ENCODE measurements around the gene LIF.

The LIF gene

DNA sequence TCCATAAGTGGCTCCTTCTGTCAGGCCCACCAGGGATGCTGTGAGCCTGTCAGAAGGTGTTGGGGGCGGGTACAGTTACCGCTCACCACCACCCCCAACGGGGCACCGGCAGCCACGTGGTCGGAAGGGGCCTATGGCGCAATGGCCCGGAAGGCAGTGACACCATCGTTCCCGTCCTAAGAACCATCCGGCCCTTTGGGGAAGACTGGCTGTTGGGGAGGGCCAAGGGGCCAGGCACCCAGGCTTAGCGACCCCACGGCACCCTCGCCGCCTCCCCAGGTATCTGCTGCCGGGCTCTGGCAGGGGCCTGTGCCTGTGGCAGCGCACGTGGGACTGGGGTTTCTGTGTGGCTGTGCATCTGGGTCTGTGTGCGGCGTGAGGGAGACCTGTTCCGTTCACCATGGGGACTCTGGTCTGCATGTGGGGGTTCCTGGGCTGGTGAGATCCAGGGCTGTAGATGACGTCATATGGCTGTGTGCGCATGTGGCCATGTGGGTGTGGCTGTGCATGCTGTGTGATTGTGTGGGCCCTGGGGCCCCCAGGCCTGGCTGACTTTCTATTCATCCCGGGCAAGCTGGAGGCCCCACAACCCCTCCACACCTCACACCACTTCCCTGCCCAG is 19.4 kb upstream of the LIF start:
- Mint-ChIP-seq H3K27me3 (no peaks in the 10 kb centered on the region), H3K9me3 (no peaks in the 10 kb centered on the region), H3K27ac (peak overlapping the region; percentile 100), H3K36me3 (peaks cover 76% of the 10 kb centered on the region), H3K4me3 (peak overlapping the region; percentile 100), H3K4me1 (peaks cover 70% of the 10 kb centered on the region)
- CTCF ChIA-PET: interaction anchor here (1.1 to 1.3 kb wide), 2 partner anchors 12 to 13 kb away, joined by 3 to 4 read pairs; no protein-coding TSS in a partner anchor
- peak; percentile 90 for DNase-seq

DNA sequence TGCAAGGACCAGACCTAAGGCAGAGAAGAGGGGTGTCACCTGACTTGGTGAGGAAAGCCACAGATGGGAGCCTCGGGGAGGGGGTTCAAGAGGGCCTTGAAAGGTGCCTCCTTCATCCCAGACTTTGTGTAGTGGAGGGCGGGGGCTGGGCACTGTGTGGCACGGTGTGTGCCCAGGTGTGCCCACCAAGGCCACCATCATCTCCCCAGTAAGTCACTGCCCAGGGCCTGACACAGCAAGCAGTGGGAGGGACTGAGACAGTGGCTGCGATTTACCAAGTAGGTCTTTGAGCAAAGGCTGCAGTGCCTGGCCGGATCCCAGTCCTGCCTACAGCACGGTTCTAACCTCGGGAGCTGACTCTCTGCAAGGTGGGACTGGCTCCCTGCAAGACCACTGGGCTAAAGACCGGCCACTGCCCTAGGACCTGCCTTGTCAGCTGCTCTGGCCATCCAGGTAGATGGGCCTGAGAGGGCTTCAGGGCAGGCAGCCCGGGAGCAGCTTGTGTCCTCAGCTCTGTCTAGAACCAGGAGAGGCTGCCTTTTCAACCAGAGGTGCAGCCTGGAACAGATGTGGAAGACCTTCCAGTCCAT is 18.7 kb upstream of the LIF start:
- H3K4me1 Mint-ChIP-seq: peaks cover 70% of the 10 kb centered on the region
- H3K27me3 Mint-ChIP-seq: no peaks in the 10 kb centered on the region
- no peaks in the 10 kb centered on the region for H3K9me3 Mint-ChIP-seq
- CTCF ChIA-PET: interaction anchor here (1.1 to 5.3 kb wide), 4 partner anchors 10 to 24 kb away, joined by 3 to 59 read pairs (median 4); partner anchors contain the start of gene CASTOR1
- peak overlapping the region; percentile 100 for H3K27ac Mint-ChIP-seq
- peak overlapping the region; percentile 100 for H3K4me3 Mint-ChIP-seq
- DNase-seq: no peak
- H3K36me3 Mint-ChIP-seq: peaks cover 72% of the 10 kb centered on the region

DNA sequence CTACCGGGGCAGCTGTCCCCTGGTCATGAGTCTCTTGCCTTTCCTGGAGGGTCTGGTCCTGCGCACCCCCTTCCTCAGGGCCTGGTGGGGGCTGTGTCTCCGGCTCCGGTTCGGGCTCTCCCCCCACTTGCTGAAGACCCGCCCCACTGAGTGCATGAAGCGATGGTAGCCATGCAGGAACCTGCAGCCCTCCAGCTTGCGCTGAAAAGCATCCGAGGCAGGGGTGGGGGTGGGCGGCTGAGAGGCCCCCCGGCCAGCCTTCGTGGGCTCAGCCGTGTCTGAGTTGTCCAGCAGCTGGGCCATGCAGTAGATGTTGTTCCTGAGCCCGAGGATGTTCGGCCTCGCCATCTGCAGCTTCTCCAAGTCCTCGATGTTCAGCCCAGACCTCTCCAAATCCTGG is 17.3 kb upstream of the LIF start:
- Mint-ChIP-seq H3K9me3 (no peaks in the 10 kb centered on the region), H3K27ac (peak overlapping the region; percentile 100), H3K4me1 (peaks cover 69% of the 10 kb centered on the region), H3K36me3 (peaks cover 62% of the 10 kb centered on the region), H3K4me3 (peak overlapping the region; percentile 100), H3K27me3 (no peaks in the 10 kb centered on the region)
- CTCF ChIA-PET: interaction anchor here (1.0 to 5.3 kb wide), 8 partner anchors 8 to 158 kb away, joined by 3 to 59 read pairs (median 4); partner anchors contain the start of gene CASTOR1
- no peak for DNase-seq

DNA sequence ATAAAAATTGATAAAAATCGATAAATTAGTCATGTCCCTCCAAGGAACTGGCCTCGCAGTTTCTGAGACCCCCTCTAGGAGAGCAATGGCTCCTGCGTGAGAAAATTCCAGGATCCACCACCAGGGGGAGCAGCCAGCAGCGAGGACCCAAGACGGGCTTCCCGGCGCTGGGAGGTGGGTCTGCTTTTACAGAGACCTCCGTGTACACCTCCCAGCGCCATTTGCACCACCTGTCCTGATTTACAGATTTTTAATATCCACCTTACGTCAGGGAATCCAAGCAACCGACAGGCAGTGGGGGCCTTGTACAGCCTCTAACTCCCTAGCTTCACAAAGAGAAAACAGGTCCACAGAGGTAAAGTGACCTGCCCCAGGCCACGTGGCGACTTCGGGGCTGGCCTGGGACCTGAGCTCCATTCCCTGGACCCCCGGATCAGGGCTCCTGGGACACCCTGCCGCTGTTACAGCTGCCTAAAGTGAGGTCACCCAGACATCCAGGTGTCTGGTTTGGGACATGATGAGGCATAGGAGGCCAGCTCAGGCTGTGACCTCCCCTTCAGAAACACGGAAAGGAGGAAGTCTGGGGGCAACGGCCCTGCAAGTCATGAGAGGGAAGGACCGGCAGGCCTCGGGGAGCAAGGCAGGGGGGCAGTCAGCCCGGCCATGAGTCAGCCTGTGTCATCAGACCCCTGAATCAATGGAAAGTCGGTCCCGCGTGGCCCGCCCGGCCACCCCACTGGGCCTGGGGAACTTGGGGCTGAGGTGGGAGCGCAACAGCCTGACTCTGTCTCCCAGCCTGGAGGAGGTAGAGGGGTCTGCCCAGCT is 16.6 kb upstream of the LIF start:
- peaks cover 54% of the 10 kb centered on the region for H3K36me3 Mint-ChIP-seq
- CTCF ChIA-PET: interaction anchor here (0.7 to 5.3 kb wide), 11 partner anchors 7 to 158 kb away, joined by 3 to 59 read pairs (median 4); partner anchors contain the start of gene CASTOR1
- DNase-seq: peak; percentile 88
- peaks cover 69% of the 10 kb centered on the region for H3K4me1 Mint-ChIP-seq
- H3K27me3 Mint-ChIP-seq: no peaks in the 10 kb centered on the region
- peak overlapping the region; percentile 100 for H3K4me3 Mint-ChIP-seq
- peak overlapping the region; percentile 84 for H3K27ac Mint-ChIP-seq
- H3K9me3 Mint-ChIP-seq: no peaks in the 10 kb centered on the region

DNA sequence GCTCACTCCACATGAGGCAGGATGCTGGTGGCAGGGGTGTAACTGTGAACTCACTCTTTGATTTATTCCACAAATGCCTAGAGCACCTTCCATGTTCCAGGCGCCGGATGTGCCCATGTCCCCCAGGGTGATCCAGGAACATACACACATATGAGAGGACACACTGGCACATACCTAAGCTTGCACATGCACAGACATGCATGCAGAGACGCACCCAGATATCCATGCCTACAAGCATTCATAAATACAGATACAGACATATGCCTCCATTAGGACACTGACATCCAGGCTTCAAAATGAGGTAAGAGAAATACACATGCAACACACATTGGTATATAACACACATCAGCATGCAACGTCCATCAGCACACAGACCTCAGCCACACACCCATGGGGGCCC is 15.6 kb upstream of the LIF start:
- CTCF ChIA-PET: interaction anchor here (1.7 to 5.3 kb wide), 3 partner anchors 18 to 153 kb away, joined by 5 to 59 read pairs (median 12); partner anchors contain the start of gene CASTOR1
- no peaks in the 10 kb centered on the region for H3K9me3 Mint-ChIP-seq
- H3K27ac Mint-ChIP-seq: peak overlapping the region; percentile 73
- peaks cover 68% of the 10 kb centered on the region for H3K4me1 Mint-ChIP-seq
- H3K36me3 Mint-ChIP-seq: peaks cover 51% of the 10 kb centered on the region
- no peaks in the 10 kb centered on the region for H3K27me3 Mint-ChIP-seq
- H3K4me3 Mint-ChIP-seq: peak overlapping the region; percentile 100
- no peak for DNase-seq

DNA sequence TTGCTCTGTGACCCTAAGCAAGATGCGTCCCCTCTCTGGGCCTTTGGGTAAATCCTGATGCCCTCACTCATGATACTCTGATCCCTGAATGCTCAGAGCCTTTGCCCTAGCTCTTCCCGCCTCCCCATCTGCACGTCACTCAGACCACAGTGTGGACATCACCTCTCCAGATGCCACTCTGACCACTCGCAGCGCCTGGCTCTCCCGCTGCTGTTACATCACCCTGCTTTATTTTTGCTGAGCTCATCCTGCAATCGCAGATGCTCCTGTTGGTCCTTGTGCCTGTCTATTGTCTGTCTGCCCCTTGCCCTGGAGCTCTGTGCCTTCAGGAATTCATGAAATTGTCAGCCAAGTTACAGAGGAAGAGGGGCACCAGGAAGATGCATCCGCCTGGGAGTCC is 14.6 kb upstream of the LIF start:
- peaks cover 71% of the 10 kb centered on the region for H3K4me1 Mint-ChIP-seq
- H3K4me3 Mint-ChIP-seq: no peak overlapping the region
- no peaks in the 10 kb centered on the region for H3K9me3 Mint-ChIP-seq
- H3K36me3 Mint-ChIP-seq: peaks cover 45% of the 10 kb centered on the region
- no peak for DNase-seq
- peak overlapping the region; percentile 61 for H3K27ac Mint-ChIP-seq
- CTCF ChIA-PET: interaction anchor here (1.3 to 5.3 kb wide), 5 partner anchors 19 to 173 kb away, joined by 4 to 59 read pairs (median 6); partner anchors contain the start of gene CASTOR1
- H3K27me3 Mint-ChIP-seq: no peaks in the 10 kb centered on the region

DNA sequence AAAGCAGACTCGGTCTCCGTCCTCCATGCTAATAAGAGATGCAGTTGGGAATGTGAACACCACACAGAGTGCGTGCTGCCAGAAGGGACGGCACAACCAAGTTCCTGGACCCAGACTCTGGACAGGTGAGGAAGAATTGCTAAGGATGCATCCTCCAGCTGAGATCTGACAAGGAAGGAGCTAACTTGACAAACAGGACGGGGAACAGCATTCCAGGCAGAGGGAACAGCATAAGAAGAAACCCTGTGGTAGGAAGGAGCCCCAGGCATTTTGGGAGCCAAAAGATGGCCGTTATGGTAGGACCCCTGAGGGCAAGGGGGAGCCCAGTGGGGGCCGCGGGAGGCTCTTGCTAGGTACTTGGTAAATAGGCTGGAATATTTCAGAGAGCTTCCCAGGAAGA is 14.1 kb upstream of the LIF start:
- H3K4me3 Mint-ChIP-seq: no peak overlapping the region
- no peak for DNase-seq
- H3K4me1 Mint-ChIP-seq: peaks cover 73% of the 10 kb centered on the region
- H3K9me3 Mint-ChIP-seq: no peaks in the 10 kb centered on the region
- H3K27ac Mint-ChIP-seq: no peak overlapping the region
- H3K36me3 Mint-ChIP-seq: peaks cover 41% of the 10 kb centered on the region
- no peaks in the 10 kb centered on the region for H3K27me3 Mint-ChIP-seq
- CTCF ChIA-PET: interaction anchor here (1.0 to 5.3 kb wide), 6 partner anchors 8 to 172 kb away, joined by 3 to 59 read pairs (median 6); partner anchors contain the start of gene CASTOR1

DNA sequence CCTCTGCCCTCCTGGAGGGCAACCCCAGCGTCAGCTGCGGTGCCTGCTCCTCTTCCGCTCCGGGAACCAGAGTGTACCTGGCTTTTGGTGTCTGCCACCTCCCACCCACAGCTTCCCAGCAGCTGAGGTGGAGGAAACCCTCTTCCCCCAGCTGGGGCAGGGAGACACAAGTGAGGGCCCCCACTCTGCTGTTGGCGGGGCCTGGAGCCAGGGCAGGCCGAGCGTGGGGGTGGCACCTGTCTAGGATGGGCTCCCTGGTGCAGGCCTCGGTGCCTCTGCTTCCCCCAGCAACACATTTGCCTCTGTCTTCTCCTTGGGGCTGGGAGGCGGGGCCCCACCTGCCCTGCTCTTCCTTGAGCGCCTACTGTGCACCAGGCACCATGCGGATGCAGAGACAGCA is 13.7 kb upstream of the LIF start:
- CTCF ChIA-PET: interaction anchor here (1.0 to 5.3 kb wide), 5 partner anchors 8 to 152 kb away, joined by 3 to 59 read pairs (median 6); partner anchors contain the start of gene CASTOR1
- Mint-ChIP-seq H3K27me3 (no peaks in the 10 kb centered on the region), H3K36me3 (peaks cover 37% of the 10 kb centered on the region), H3K4me3 (no peak overlapping the region), H3K4me1 (peaks cover 72% of the 10 kb centered on the region), H3K27ac (no peak overlapping the region), H3K9me3 (no peaks in the 10 kb centered on the region)
- DNase-seq: no peak

DNA sequence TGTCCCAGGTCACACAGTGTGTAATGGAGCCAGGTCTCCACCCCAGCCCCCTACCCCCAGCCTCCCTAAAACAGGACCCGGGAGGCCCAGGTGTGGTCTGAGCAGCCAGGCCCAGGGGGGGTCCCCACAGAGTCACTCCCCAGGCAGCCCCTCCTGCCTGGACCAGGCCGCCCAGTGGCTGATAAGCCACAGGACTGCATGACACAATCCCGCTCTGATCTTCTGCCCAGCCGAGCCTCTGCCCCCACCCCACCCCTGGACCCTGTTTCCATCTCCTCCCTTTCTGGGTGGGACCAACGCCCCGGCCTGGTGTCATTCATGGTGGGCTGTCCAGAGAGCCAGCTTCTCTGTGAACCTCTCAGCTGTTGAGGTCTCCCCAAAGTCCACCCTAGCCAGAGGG is 7.8 kb upstream of the LIF start:
- CTCF ChIA-PET: interaction anchor here (1.0 to 2.2 kb wide), 6 partner anchors 136 to 619 kb away, joined by 3 to 11 read pairs (median 4); no protein-coding TSS in a partner anchor
- Mint-ChIP-seq H3K36me3 (no peaks in the 10 kb centered on the region), H3K27me3 (no peaks in the 10 kb centered on the region), H3K4me1 (peaks cover 63% of the 10 kb centered on the region), H3K9me3 (no peaks in the 10 kb centered on the region), H3K4me3 (no peak overlapping the region), H3K27ac (no peak overlapping the region)
- no peak for DNase-seq

DNA sequence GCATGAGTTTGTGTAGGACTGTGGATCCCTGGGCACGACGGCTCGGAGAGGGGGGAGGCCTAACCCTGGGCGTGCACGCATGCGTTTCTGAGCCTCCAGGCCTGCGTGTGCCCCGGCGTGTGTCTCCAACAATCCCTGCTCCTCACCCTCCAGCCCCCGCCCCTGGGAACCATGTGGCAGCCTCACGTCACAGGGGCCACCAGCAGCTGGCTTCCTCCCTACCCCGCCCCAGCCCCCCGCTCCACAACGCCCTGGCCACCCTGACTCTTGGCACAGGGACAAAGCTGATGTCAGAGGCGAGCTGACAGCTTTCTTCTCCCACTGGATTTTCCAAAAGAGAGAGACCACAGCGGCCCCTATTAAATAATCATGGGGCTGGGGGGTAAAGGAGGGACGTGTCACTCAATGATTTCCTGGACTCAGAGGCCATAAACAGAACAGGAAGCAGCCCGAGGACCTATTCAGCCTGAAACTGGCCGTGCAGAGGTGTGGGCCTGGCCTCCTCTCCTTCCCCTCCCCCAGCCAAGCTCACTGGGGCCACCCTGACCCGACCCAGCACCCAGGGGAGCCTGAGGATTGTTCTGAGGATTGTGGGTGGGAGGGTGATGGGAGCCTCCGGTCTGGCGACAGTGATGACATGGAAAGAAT is 6.8 kb upstream of the LIF start:
- Mint-ChIP-seq H3K27ac (no peak overlapping the region), H3K9me3 (no peaks in the 10 kb centered on the region), H3K4me3 (no peak overlapping the region), H3K36me3 (peaks cover 1% of the 10 kb centered on the region), H3K27me3 (no peaks in the 10 kb centered on the region), H3K4me1 (peaks cover 65% of the 10 kb centered on the region)
- CTCF ChIA-PET: interaction anchor here (1.2 to 1.5 kb wide), 4 partner anchors 10 to 156 kb away, joined by 3 to 5 read pairs (median 4); no protein-coding TSS in a partner anchor
- no peak for DNase-seq

DNA sequence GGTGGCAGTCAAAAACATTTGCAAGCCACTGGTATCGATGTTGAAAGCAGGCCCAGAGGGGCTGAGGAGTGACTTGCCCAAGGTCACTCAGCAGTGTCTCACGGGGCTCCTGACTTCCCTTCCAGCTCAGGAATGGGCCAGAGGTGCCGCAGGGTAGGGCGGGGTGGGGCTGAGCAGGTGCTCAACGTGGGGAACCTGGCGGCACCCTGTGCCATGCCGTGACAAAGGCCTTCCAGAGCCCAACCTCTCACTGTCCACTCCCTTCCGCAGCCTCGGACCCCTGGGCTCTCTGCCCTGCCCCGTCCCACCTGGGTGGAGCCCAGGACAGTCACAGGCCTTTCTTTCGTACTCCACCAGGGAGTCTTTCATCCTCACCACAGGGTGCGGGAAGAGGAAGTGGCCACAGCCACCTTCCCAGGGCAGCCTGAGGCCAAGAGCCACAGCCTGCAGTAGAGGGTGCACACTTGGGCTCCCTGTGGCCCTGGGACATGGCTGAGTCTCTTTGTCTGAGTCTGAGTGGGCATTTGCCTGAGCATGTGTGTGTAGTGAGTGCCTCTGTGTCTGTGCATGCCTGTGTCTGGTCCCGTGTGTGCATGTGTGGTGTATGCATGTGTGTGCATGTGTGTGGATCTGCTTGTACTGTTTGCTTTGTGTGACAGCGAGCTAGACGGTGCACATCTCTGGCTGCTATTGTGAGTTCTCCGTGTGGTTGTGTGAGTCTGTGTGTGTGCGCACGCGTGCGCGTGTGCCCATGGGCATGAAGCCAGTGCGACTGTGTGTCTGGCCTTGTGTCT is 6.0 kb upstream of the LIF start:
- Mint-ChIP-seq H3K9me3 (no peaks in the 10 kb centered on the region), H3K4me1 (peaks cover 65% of the 10 kb centered on the region), H3K4me3 (no peak overlapping the region), H3K27ac (no peak overlapping the region), H3K36me3 (peaks cover 1% of the 10 kb centered on the region), H3K27me3 (no peaks in the 10 kb centered on the region)
- no peak for DNase-seq
- CTCF ChIA-PET: interaction anchor here (1.3 to 1.5 kb wide), 3 partner anchors 10 to 137 kb away, joined by 3 to 5 read pairs (median 4); no protein-coding TSS in a partner anchor

DNA sequence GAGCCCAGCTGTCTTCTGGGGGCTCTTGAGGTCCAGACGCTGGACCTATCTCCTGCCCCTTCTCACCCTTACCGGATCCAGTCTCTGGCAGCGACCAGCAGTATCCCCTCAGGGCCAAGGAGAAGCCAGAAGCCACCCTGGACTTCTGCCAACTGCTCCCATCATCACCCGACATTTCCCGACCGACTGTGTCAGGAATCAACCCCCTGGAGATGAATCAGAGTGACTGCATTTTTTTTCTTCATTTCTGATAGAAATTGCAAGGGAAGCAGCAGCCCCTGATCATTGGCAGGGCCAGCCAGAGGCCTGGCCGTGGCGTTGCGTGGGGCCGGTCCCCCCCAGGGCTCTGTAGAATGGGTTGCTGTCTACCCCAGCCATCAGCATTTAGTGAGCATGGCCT is 5.2 kb upstream of the LIF start:
- Mint-ChIP-seq H3K36me3 (peaks cover 1% of the 10 kb centered on the region), H3K27ac (no peak overlapping the region), H3K27me3 (no peaks in the 10 kb centered on the region), H3K4me1 (peaks cover 74% of the 10 kb centered on the region), H3K4me3 (no peak overlapping the region), H3K9me3 (no peaks in the 10 kb centered on the region)
- CTCF ChIA-PET: interaction anchor here (1.5 to 1.7 kb wide), 2 partner anchors 14 to 143 kb away, joined by 3 to 9 read pairs; no protein-coding TSS in a partner anchor
- no peak for DNase-seq
